GM10248 (cell line): ENCODE data around the gene YIPF2.
A peak's percentile ranks its signal among the peaks of the same experiment; 100 is the strongest.

Experiments
- CTCF ChIA-PET: fragments of 300-600 bp; sonication (Branson Sonifier 250); formaldehyde crosslinking; extraction: SDS; loops from one replicate; lab custom pipeline; 2021; ENCODE audit warnings: antibody characterized with exemption; lab: Yijun Ruan, JAX
- POLR2A ChIA-PET: fragments of 350-650 bp; sonication (Branson Sonifier 250); formaldehyde crosslinking; extraction: SDS; loops from one replicate; lab custom pipeline; 2020; ENCODE audit warnings: antibody characterized with exemption; lab: Yijun Ruan, JAX
- DNase-seq: peaks from one replicate; pipeline ENCODE4 v3.0.0; 2012; ENCODE audit errors: extremely low spot score
- CTCF ChIP-seq: IDR thresholded peaks from 2 replicates; pipeline ENCODE4 v1.5.1; 2012; ENCODE audit warnings: mild to moderate bottlenecking, low read depth; ENCODE audit errors: extremely low read depth, missing control alignments, control extremely low read depth

The YIPF2 gene

GRCh38 chr19:10896851-10897526 lies 31.4 kb downstream of the YIPF2 start:
- no peak for DNase-seq
- CTCF ChIA-PET = interaction anchor here (1.1 to 1.4 kb wide), 2 partner anchors 9 to 17 kb away, joined by 3 read pairs; no protein-coding TSS in a partner anchor
- POLR2A ChIA-PET = no interaction called here
- no peak for TF ChIP-seq CTCF

GRCh38 chr19:10895920-10896319 lies 32.5 kb downstream of the YIPF2 start:
- ChIA-PET POLR2A (no interaction called here), CTCF (interaction anchor here (2.0 kb wide), 1 partner anchor 23 kb away, joined by 4 read pairs; no protein-coding TSS in a partner anchor)
- TF ChIP-seq CTCF = peak; percentile 7
- no peak for DNase-seq

- ChIA-PET POLR2A (no interaction called here), CTCF (interaction anchor here (2.0 kb wide), 1 partner anchor 23 kb away, joined by 4 read pairs; no protein-coding TSS in a partner anchor)
- no peak for TF ChIP-seq CTCF
- no peak for DNase-seq
Measured at GRCh38 chr19:10895363-10895762, 33.1 kb downstream of the YIPF2 start.

GRCh38 chr19:10894911-10895213 lies 33.6 kb downstream of the YIPF2 start:
- ChIA-PET CTCF (interaction anchor here (2.0 kb wide), 1 partner anchor 22 kb away, joined by 4 read pairs; no protein-coding TSS in a partner anchor), POLR2A (interaction anchor here (0.6 kb wide), 1 partner anchor 599 kb away, joined by 9 read pairs; no protein-coding TSS in a partner anchor)
- no peak for TF ChIP-seq CTCF
- no peak for DNase-seq

GRCh38 chr19:10892256-10892655 lies 36.2 kb downstream of the YIPF2 start:
- no peak for TF ChIP-seq CTCF
- no peak for DNase-seq
- ChIA-PET POLR2A (no interaction called here), CTCF (interaction anchor here (1.9 to 2.4 kb wide), 2 partner anchors 11 to 15 kb away, joined by 6 to 8 read pairs; no protein-coding TSS in a partner anchor)

DNA sequence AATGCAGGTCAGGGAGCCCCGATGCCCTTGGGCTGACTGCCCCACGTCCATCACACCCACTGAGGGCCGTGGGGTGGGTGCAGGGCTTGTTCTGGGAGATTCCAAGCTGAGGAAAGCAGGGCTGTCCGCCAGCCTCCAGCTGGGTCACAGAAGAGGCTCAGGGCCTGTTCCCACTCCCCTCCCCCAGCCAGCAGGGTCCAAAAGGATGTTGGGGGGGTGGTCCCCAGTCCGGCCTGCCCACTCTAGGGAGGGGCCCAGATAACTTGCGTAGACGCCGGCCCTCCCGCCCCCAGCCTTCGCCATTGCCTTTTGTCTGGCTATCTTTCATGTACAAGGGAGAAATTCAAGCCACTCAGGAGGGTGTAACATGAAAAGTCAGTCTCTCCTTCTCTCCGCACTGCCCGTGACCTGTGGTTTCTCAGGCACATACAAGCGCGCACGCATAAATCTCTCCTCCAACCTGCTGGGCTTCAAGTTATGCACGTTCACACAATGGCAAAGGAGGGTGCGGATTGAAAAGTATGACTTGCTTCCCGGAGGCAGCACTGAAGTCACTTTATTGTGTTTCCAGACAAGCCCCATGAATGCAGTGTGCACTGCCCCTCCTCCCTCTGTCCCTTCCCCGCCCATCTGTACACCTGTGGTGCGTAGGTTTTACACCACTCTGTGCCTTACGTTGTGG lies 36.9 kb downstream of the YIPF2 start:
- no peak for DNase-seq
- ChIA-PET POLR2A (no interaction called here), CTCF (interaction anchor here (1.2 to 2.4 kb wide), 3 partner anchors 10 to 30 kb away, joined by 4 to 8 read pairs (median 6); no protein-coding TSS in a partner anchor)
- no peak for TF ChIP-seq CTCF
